NT2/D1 (cell line): Measurements from ENCODE around the gene HKDC1.
"Not testable (repeated sequence)": the region's sequence is repeated elsewhere in the genome, so short reads cannot be mapped to it uniquely, and the experiment has no call there.

Experiments
- DNase-seq: peaks from one replicate; pipeline ENCODE4 v3.0.0-alpha.2; 2011; ENCODE audit warnings: low read depth, low spot score
- H3K27me3 ChIP-seq: 2 replicates; pipeline ENCODE4 v1.6.0; 2011; ENCODE audit warnings: mild to moderate bottlenecking; ENCODE audit not compliant: insufficient read length, insufficient read depth
- H3K36me3 ChIP-seq: 2 replicates; pipeline ENCODE4 v1.6.1; 2011; ENCODE audit warnings: mild to moderate bottlenecking, low read length, mixed read lengths; ENCODE audit not compliant: insufficient read depth, insufficient read length
- H3K4me1 ChIP-seq: 2 replicates; pipeline ENCODE4 v1.5.1; 2011; ENCODE audit not compliant: insufficient read depth, insufficient read length
- H3K4me3 ChIP-seq: 2 replicates; pipeline ENCODE4 v1.5.1; 2011; ENCODE audit warnings: low read depth; ENCODE audit not compliant: insufficient read length
- H3K9ac ChIP-seq: 2 replicates; pipeline ENCODE4 v1.6.0; 2011; ENCODE audit warnings: low read depth; ENCODE audit not compliant: insufficient read length
- H3K9me3 ChIP-seq: 2 replicates; pipeline ENCODE4 v1.5.1; 2011; ENCODE audit warnings: mild to moderate bottlenecking, low read length; ENCODE audit not compliant: insufficient read depth
- SUZ12 ChIP-seq: IDR thresholded peaks from 2 replicates; pipeline ENCODE4 v1.6.1; 2011; ENCODE audit not compliant: insufficient read length, insufficient read depth; ENCODE audit errors: extremely low read depth
- YY1 ChIP-seq: IDR thresholded peaks from 2 replicates; pipeline ENCODE4 v1.6.1; 2011; ENCODE audit not compliant: insufficient read length, insufficient read depth
- ZNF274 ChIP-seq: IDR thresholded peaks from 2 replicates; pipeline ENCODE4 v1.6.1; 2011; ENCODE audit warnings: mild to moderate bottlenecking, low read depth, low read length

The HKDC1 gene

DNA sequence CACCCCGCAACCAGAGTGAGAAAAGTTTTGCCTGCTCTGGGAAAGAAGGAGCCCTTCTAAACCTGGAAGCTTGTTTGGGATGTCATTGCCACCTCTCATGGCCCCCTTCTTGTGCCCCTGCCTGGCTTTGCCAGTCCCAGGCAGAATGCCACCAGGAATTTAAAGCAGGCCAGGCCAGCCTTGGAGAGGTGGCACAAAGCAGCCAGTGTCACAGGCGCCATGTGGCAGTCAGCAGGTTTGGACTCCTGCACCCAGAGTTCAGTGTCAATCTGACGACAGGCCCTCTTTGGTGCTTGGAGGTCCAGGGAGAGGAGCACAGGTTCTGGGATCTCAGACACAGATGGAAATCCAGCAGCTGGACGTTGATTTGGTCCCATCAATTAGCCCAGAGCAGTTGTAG lies 70.9 kb downstream of the HKDC1 start:
- H3K4me1 ChIP-seq, result peaks cover 4% of the 10 kb centered on the region
- no peaks in the 10 kb centered on the region for H3K27me3 ChIP-seq
- DNase-seq, result no peak
- H3K9me3 ChIP-seq, result no peaks in the 10 kb centered on the region
- no peaks in the 10 kb centered on the region for H3K36me3 ChIP-seq
- H3K9ac ChIP-seq, result no peak overlapping the region
- H3K4me3 ChIP-seq, result no peak overlapping the region
- TF ChIP-seq ZNF274, result no peak
- TF ChIP-seq YY1, result no peak
- no peak for TF ChIP-seq SUZ12

GRCh38 chr10:69292459-69292858 lies 72.3 kb downstream of the HKDC1 start:
- DNase-seq, result no peak
- no peak for TF ChIP-seq YY1
- no peak for TF ChIP-seq ZNF274
- no peak for TF ChIP-seq SUZ12
- Histone ChIP-seq H3K4me3 (no peak overlapping the region), H3K4me1 (peaks cover 4% of the 10 kb centered on the region), H3K9me3 (no peaks in the 10 kb centered on the region), H3K9ac (no peak overlapping the region), H3K36me3 (no peaks in the 10 kb centered on the region), H3K27me3 (no peaks in the 10 kb centered on the region)

GRCh38 chr10:69295027-69295636 lies 75.0 kb downstream of the HKDC1 start:
- H3K9ac ChIP-seq, result no peak overlapping the region
- H3K36me3 ChIP-seq, result no peaks in the 10 kb centered on the region
- H3K27me3 ChIP-seq, result no peaks in the 10 kb centered on the region
- no peak for TF ChIP-seq YY1
- no peak for TF ChIP-seq SUZ12
- no peak for TF ChIP-seq ZNF274
- H3K4me3 ChIP-seq, result no peak overlapping the region
- no peaks in the 10 kb centered on the region for H3K9me3 ChIP-seq
- peaks cover 4% of the 10 kb centered on the region for H3K4me1 ChIP-seq
- no peak for DNase-seq

GRCh38 chr10:69303632-69304051 lies 83.5 kb downstream of the HKDC1 start:
- TF ChIP-seq ZNF274, result no peak
- no peak for TF ChIP-seq YY1
- TF ChIP-seq SUZ12, result no peak
- DNase-seq, result no peak
- no peaks in the 10 kb centered on the region for H3K4me1 ChIP-seq

GRCh38 chr10:69306421-69306820 lies 86.3 kb downstream of the HKDC1 start:
- H3K9ac ChIP-seq, result no peak overlapping the region
- no peak for TF ChIP-seq ZNF274
- no peak for TF ChIP-seq SUZ12
- TF ChIP-seq YY1, result no peak
- H3K9me3 ChIP-seq, result no peaks in the 10 kb centered on the region
- no peak for DNase-seq
- peaks cover 2% of the 10 kb centered on the region for H3K4me1 ChIP-seq
- H3K27me3 ChIP-seq, result no peaks in the 10 kb centered on the region
- no peaks in the 10 kb centered on the region for H3K36me3 ChIP-seq
- no peak overlapping the region for H3K4me3 ChIP-seq

More at GRCh38 chr10:69303632-69304051, 83.5 kb downstream of the HKDC1 start:
- Histone ChIP-seq H3K4me3 (no peak overlapping the region), H3K9me3 (no peaks in the 10 kb centered on the region), H3K27me3 (no peaks in the 10 kb centered on the region), H3K9ac (no peak overlapping the region), H3K36me3 (no peaks in the 10 kb centered on the region)

DNA sequence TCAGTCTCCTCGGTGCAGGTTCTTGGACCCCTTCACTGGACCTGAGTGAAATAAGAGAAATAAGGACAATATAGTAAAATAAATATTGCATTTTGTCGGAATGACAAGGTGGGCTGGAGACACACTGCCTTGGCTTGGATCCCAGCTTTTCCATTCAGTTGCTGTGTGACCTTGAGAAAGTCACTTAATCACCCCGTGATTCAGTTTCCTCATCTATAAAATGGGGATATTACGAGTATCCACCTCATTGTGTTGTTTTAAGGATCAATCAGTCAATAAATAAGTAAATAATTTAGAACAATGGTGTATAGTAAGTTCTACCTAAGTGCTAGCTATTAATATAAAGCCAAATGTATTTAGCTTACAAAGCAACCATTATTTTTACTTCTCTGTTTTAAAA lies 87.3 kb downstream of the HKDC1 start:
- no peak for DNase-seq
- Histone ChIP-seq H3K9me3 (no peaks in the 10 kb centered on the region), H3K9ac (no peak overlapping the region), H3K4me1 (peaks cover 2% of the 10 kb centered on the region), H3K27me3 (no peaks in the 10 kb centered on the region), H3K4me3 (no peak overlapping the region), H3K36me3 (no peaks in the 10 kb centered on the region)
- TF ChIP-seq SUZ12, result no peak
- TF ChIP-seq ZNF274, result no peak
- TF ChIP-seq YY1, result no peak

DNA sequence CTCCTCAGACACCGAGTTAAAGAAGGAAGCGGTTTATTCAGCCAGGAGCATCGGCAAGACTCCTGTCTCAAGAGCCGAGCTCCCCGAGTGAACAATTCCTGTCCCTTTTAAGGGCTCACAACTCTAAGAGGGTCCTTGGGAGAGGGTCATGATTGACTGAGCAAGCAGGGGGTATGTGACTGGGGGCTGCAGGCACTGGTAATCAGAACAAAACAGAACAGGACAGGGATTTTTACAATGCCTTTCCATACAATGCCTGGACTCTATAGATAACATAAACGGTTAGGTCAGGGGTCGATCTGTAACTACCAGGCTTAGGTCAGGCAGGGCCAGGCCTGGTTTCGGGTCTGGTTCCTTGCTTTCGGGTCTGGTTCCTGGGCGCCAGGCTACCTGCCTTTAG lies 88.2 kb downstream of the HKDC1 start:
- not testable (repeated sequence) for H3K4me1 ChIP-seq, H3K9ac ChIP-seq, H3K4me3 ChIP-seq, H3K9me3 ChIP-seq, H3K27me3 ChIP-seq, DNase-seq, H3K36me3 ChIP-seq

- H3K27me3 ChIP-seq, result no peaks in the 10 kb centered on the region
- no peaks in the 10 kb centered on the region for H3K36me3 ChIP-seq
- H3K9ac ChIP-seq, result no peak overlapping the region
- no peak overlapping the region for H3K4me3 ChIP-seq
- TF ChIP-seq SUZ12, result no peak
- TF ChIP-seq YY1, result no peak
- TF ChIP-seq ZNF274, result no peak
- H3K9me3 ChIP-seq, result no peaks in the 10 kb centered on the region
- H3K4me1 ChIP-seq, result peaks cover 4% of the 10 kb centered on the region
- DNase-seq, result no peak
Measured at GRCh38 chr10:69311309-69311708, 91.2 kb downstream of the HKDC1 start.
